Ureter (tissue), 1 donor: ENCODE data around the gene BAG1. TPM values are rescaled to one million over a fixed set of nuclear protein-coding genes. Genes with fewer than 3 reads are reported as not detected.
A peak's percentile ranks its signal among the peaks of the same experiment; 100 is the strongest.

Source experiments
- DNase-seq: peaks from one replicate; pipeline ENCODE4 v3.0.0-alpha.2; 2020; ENCODE audit warnings: low spot score
- total RNA-seq: library from RNA; stranded (reverse); gene quantifications from one replicate; pipeline ENCODE4 v1.2.4, GENCODE V29; 2023
- donor health status: DM: yes; HTN: yes; CAD: no.

Gene BAG1
- 139 TPM for total RNA-seq

- DNase-seq: peak; percentile 100
Observed at GRCh38 chr9:33264473-33265177, at the start of gene BAG1, which contains the start of gene CHMP5. BAG1 (minus strand) TSS chr9:33264708. CHMP5 (plus strand) TSS chr9:33265049; CDS start chr9:33265079, 30 bp downstream.

GRCh38 chr9:33311953-33312352 lies 47.4 kb upstream of the BAG1 start:
- DNase-seq: no peak

GRCh38 chr9:33310748-33311147 lies 46.2 kb upstream of the BAG1 start:
- DNase-seq: no peak

- DNase-seq: no peak
Observed at GRCh38 chr9:33309903-33310302, 45.4 kb upstream of the BAG1 start.

GRCh38 chr9:33307067-33307466 lies 42.6 kb upstream of the BAG1 start:
- DNase-seq: no peak

- no peak for DNase-seq
Observed at GRCh38 chr9:33306037-33306436, 41.5 kb upstream of the BAG1 start.

- no peak for DNase-seq
Observed at GRCh38 chr9:33304362-33304761, 39.9 kb upstream of the BAG1 start.

GRCh38 chr9:33300546-33300945 lies 36.0 kb upstream of the BAG1 start:
- no peak for DNase-seq

GRCh38 chr9:33297432-33297831 lies 32.9 kb upstream of the BAG1 start:
- no peak for DNase-seq

- DNase-seq: no peak
Observed at GRCh38 chr9:33295571-33295970, 31.1 kb upstream of the BAG1 start.

- no peak for DNase-seq
Observed at GRCh38 chr9:33294670-33295432, 30.3 kb upstream of the BAG1 start.

- no peak for DNase-seq
Observed at GRCh38 chr9:33293782-33294181, 29.3 kb upstream of the BAG1 start.

GRCh38 chr9:33291901-33292300 lies 27.4 kb upstream of the BAG1 start:
- no peak for DNase-seq

GRCh38 chr9:33291031-33291397 lies 26.5 kb upstream of the BAG1 start:
- no peak for DNase-seq

- peak; percentile 98 for DNase-seq
Observed at GRCh38 chr9:33290247-33291030, 25.9 kb upstream of the BAG1 start, which contains the start of gene NFX1. NFX1 (plus strand) TSS chr9:33290516; CDS start chr9:33290573, 57 bp downstream.

GRCh38 chr9:33289936-33290246 lies 25.4 kb upstream of the BAG1 start:
- no peak for DNase-seq

GRCh38 chr9:33289496-33289895 lies 25.0 kb upstream of the BAG1 start:
- DNase-seq: peak; percentile 60

GRCh38 chr9:33288828-33289483 lies 24.4 kb upstream of the BAG1 start:
- DNase-seq: peak; percentile 45

- DNase-seq: no peak
Observed at GRCh38 chr9:33288235-33288634, 23.7 kb upstream of the BAG1 start.

- DNase-seq: peak; percentile 52
Observed at GRCh38 chr9:33287087-33287490, 22.6 kb upstream of the BAG1 start.

GRCh38 chr9:33285502-33285901 lies 21.0 kb upstream of the BAG1 start:
- no peak for DNase-seq

GRCh38 chr9:33277484-33277883 lies 13.0 kb upstream of the BAG1 start:
- DNase-seq: no peak
